ENCODE results near the gene USP3.
"Not testable (repeated sequence)": the region's sequence is repeated elsewhere in the genome, so short reads cannot be mapped to it uniquely, and the experiment has no call there.

The USP3 gene

DNA sequence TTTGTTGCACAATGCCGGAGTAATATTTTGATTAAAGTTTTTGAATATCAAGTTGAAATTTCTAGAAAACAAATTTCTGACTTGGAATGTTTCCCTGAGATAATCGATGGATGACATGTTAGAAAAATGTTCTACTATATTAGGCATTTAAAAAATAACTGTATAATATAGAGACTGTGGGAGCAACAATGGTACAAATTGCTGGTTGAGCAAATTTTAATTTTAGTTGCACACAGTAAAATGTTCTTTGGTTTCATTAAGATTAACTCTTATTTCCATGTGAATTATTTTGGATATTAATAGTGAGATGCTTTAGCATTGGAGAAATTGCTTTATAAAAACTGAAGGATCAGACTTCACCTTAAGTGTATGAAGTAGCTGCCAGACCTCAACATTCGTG, 9.3 kb downstream of the USP3 start:
- no peak for DNase-seq (ENCODE audit: low spot score)

GRCh38 chr15:63514531-63514943, 10.1 kb downstream of the USP3 start:
- no peak for DNase-seq (ENCODE audit: low spot score)

- DNase-seq (ENCODE audit: low spot score), result no peak
Measured at GRCh38 chr15:63517202-63517601, 12.8 kb downstream of the USP3 start.

DNA sequence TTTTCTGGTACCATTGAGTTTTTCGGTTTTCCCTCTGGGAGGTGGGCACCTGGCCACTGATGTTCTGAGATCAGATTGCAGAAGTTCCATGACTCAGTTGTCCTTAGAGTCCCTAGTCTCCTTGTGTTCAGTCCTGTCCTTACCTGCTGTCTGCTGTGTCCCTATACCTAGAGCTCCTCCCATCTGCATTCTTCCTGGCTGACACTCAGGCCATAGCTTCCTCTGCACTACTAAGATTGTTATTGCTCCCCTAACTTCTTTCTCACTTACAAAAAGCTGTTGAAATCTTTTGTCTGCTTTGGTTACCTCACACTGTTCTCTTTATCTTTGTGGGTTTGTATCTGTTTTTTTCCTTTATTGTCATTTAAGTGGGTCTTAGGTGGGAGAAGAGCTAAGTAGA, 13.2 kb downstream of the USP3 start:
- DNase-seq (ENCODE audit: low spot score), result no peak

- no peak for DNase-seq (ENCODE audit: low spot score)
Measured at GRCh38 chr15:63519041-63519440, 14.6 kb downstream of the USP3 start.

DNA sequence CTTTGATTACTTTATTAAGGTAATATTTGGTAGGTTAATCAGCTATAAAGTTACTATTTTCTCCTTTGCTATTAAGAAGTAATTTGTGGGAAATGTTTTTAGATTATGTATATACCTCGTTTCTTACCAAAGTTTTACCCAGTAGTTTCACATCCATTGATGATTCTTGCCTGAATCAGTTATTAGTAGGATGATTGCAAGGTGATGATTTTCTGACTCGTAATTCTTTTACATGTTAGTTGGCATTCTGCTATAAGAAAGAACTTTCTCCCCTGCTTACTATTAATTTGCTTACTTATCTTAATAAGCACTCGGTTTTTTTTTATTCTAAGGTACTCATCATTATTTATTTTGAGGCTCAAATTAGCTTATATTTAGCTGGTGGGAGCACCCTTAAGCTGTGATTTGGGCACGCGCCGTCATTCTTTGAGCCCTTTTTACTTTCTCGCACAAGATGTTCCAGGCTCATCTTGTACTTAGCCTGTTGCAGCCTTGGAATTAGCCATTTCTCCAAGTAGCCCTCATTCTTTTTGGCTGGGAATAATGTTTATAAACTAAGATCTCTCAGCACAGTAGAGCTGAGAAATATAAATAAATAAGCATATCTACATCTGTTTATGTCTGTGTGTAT, 15.3 kb downstream of the USP3 start:
- no peak for DNase-seq (ENCODE audit: low spot score)

DNA sequence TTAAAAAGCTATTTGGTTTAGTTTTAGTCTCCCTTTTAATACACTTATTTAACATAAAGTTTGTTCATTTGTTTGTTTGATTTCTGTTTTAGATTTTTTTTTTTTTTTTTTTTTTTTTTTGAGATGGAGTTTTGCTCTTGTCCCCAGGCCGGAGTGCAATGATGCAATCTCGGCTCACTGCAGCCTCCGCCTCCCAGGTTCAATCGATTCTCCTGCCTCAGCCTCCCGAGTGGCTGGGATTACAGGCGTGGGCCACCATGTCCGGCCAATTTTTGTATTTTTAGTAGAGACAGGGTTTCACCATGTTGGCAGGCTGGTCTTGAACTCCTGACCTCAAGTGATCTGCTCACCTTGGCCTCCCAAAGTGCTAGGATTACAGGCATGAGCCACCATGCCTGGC, 16.1 kb downstream of the USP3 start:
- DNase-seq (ENCODE audit: low spot score), result not testable (repeated sequence)

DNA sequence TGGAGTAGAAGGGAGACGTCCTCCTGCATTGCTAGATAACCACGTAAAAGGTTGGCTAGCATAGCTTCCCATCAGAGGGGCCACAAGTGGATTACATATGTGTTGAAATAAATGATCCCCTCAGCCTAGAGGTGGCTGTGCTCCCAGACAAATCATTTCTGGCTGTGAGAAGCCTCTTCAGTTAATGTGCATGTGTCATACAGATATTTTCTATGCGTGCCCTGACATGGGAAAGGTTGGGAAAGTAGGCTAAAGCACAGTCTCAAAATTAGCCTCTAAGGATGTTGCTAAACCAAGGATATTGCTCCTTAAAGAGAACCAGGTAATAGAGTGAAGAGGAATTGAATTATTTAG, 17.8 kb downstream of the USP3 start:
- DNase-seq (ENCODE audit: low spot score), result no peak

- DNase-seq (ENCODE audit: low spot score), result no peak
Measured at GRCh38 chr15:63523306-63523990, 19.1 kb downstream of the USP3 start.

DNA sequence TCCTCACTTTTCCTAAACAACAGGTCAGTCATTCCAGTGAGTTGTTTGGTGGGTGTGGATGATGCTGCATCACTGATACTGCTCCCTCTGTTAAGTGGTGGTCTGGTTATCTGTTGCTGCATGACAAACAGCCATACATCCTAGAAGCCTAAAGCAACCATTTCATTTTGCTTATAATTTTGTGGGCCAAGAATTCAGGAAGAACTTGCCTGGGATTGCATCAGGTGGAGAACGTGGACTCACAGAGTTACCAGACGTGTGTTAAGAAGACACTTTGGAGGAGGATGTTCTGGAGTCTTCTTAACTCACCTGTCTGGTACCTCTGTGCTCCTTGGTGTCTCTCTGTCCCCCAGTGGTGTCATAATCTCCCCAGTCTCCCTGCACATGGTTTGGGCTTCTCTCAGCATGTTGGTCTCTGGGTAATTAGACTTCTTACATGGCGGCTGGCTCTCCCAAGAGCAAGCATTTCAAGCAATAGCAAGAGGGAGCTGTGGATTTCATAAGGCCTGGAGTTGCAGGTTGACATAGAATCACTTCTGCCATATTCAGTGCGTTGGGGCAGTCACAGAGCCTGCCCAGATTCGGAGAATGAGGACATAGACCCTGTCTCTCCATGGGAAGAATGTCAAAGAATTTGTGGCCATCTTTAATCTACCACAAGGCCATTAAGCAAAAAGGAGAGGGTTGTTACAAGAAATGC, 20.1 kb downstream of the USP3 start:
- no peak for DNase-seq (ENCODE audit: low spot score)

DNA sequence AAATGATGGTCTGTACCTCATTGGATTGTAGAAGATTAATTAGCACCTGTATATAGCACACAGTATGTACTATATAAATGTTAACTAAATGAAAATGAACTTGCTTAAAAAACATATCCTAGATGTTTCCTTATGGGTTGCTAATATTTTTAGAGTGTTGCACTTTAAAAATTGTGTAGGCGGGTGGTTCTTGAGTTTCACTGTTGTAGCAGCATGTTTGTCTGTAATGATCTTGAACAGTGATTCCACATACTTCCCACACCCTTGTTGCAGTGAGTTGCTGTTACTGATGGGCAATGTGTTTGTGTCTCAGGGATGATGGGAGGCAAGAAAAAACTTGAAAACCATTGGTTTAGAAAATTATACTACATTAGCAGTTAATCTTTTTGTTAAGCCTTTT, 22.0 kb downstream of the USP3 start:
- DNase-seq (ENCODE audit: low spot score), result no peak

DNA sequence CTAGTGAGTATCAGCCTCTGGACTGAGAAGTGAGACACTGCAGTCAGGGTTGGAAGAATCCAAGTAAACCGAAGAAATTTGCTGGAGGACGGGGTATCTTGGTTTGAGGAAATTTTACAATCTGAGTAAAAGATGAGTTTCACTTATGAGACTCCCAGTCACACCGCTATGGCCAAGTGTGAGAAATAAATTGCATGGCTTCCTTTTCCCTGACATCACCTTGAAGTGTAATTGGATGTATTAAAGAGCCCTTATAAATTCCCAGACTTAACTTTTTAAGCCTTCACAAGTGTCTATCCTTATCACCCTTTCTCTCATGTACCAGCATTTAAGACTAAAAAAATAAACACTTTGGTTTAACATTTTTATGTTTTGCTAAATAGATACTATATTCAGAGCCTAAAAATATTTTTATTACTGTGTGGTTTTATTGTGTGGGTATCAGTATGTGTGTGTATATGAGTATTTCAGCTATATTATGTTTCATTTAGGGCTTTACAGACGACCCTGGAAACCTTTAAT, 23.8 kb downstream of the USP3 start:
- DNase-seq (ENCODE audit: low spot score), result no peak

DNA sequence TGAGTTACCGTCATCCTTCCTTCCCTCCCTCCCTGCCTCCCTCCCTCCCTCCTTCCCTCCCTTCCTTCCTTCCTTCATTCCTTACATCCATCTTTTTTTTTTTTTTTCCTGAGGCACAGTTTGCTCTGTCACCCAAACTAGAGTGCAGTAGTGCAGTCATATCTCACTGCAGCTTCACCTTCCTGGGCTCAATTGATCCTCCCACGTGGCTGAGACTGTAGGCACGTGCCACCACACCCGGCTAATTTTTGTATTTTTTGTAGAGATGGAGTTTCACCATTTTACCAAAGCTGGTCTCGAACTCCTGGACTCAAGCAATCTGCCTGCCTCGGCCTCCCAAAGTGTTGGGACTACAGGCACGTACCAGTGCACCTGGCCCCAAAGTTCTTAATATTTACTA, 25.8 kb downstream of the USP3 start:
- no peak for DNase-seq (ENCODE audit: low spot score)

DNA sequence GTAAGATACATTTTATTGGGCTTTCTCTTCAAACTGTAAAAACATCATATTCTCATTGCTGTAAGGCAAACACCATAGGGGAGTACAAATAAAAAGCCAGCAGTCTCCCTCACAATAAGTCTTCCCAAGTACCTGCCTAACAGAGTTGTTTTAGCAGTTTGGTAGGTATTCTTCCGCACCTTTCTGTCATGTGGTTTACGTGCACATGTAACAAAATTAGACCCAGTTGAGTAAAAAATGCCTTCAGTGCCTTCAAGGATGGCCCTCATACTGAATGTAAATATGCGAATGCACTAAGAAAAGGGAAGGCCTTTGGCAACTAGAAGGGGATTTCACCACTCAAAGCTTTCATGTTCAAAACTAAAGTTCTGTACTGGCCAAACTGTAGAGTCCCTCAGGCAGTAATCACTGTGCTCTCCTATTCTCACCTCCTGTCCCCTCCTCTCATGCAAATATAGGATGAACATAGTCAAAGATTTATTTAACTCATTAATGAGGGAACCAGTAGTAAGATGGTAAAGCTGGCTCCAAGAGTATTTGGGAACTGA, 26.4 kb downstream of the USP3 start:
- no peak for DNase-seq (ENCODE audit: low spot score)

DNA sequence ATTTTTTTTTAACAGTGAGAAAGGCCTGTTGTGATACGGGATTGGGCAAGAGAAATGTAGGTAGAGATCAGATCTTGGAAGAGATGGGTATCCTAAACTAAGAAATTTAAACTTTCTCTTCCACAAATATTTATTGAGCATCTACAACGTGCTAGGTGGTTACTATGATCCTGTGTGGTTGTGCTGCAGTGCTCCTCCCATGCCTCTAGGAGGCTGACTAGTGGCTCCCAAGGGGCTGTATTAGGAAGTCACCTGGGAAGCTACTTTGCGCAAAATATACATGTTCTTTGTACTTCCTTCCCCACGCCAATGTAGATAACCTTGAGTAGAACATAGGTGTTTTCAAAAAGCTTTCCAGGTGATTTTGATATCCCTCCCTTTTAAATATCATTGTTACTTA, 27.2 kb downstream of the USP3 start:
- no peak for DNase-seq (ENCODE audit: low spot score)

GRCh38 chr15:63532307-63532744, 27.9 kb downstream of the USP3 start:
- DNase-seq (ENCODE audit: low spot score), result no peak

DNA sequence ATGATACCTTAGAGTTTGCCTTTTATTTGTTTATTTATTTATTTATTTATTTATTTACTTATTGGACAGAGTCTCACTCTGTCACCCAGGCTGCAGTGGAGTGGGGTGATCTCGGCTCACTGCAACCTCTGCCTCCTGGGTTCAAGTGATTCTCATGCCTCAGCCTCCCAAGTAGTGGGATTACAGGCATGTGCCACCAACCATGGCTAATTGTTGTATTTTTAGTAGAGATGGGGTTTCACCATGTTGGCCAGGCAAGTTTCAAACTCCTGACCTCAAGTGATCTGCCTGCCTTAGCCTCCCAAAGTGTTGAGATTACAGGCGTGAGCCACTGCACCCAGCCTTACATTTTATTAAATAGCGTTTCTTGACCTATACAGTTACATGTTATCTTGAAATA, 30.5 kb downstream of the USP3 start:
- DNase-seq (ENCODE audit: low spot score), result not testable (repeated sequence)

DNA sequence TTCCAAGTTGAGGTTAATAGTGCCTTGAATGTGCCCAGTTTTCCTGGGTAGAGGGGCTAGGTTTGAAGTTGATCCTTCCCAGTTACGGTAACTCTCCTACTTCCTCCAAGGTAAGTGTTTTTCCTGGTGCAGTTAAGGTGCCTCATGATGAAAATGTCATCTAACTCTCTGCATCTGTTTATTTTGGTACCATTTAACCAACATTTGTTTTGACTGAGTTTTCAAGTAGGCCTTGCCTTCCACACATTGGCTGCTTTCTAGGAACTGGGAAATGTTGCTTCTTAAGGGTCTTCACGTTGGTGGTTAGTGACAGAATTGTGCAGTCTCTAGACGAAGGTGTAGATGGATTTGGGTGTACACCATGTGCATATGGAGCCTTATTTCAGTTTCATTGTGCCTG, 31.3 kb downstream of the USP3 start:
- no peak for DNase-seq (ENCODE audit: low spot score)

DNA sequence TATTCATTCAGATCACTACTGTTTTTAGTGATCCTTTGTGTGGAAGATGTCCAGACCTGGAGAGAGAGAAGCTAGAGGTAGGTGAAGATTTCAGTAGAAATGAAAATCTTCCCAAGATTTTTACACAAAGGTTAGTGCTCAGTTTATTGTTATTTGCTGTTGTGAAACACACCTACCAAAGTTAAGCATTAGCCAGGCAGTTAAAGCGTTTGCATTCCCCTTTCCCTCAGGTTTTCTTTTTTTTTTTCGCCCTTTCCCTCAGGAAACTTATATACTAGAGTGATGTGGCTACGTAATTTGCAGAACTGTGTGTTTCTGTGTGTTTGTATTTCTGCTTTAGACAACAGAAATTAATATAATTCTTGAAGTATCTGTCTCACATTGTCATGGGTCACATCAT, 34.5 kb downstream of the USP3 start:
- no peak for DNase-seq (ENCODE audit: low spot score)

DNA sequence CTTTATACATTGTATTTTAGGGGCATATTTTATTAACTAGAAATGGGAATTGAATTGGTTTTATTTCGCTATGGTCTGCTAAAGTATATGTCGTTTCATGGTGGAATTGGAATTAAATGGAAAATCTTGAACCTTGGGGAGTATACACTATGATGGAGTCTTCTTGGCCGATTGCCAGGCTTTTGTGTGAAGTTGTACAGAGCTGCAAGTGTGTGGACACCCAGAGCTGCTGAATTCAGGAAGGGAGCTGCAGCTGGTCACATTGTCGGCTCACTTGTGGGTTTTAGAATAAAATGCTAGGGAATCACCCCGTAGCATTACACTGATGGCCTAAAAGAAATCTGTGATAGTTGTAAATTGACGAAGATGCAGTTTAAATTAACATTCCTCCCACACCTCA, 35.1 kb downstream of the USP3 start:
- DNase-seq (ENCODE audit: low spot score), result peak; percentile 31

- no peak for DNase-seq (ENCODE audit: low spot score)
Measured at GRCh38 chr15:63539998-63540397, 35.6 kb downstream of the USP3 start.

DNA sequence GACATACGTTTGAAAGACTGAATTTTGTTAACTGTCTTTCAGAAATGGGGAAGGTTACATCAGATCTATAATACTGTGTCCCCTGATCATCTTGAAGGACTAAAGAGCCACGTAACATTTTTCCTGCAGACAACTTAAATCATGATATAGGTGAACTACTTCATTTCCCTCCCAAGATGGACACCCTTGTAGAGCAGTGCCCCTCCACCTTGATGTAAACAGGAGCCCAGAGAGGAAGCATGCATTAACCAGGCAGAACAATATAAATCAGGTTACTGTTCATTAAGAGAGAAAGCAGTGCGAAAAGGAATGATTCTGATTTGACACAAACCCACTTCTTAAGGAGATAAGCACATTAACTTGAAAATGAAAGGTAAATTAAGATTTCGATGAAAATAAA, 36.1 kb downstream of the USP3 start:
- no peak for DNase-seq (ENCODE audit: low spot score)
